ENCODE data around the gene WDR86. TPM values are rescaled to one million over a fixed set of nuclear protein-coding genes. Genes with fewer than 3 reads are reported as not detected.

WDR86 gene
- total and polyA plus RNA-seq, 2 of the 8 experiments (the other 6 are each of a cell fraction or from before 2014, with no cell fraction given): 12.7 to 15.8 TPM

GRCh38 chr7:151453326-151453791 is 43.5 kb upstream of the WDR86 start (continued):
- TF ChIP-seq, protein P1, sequence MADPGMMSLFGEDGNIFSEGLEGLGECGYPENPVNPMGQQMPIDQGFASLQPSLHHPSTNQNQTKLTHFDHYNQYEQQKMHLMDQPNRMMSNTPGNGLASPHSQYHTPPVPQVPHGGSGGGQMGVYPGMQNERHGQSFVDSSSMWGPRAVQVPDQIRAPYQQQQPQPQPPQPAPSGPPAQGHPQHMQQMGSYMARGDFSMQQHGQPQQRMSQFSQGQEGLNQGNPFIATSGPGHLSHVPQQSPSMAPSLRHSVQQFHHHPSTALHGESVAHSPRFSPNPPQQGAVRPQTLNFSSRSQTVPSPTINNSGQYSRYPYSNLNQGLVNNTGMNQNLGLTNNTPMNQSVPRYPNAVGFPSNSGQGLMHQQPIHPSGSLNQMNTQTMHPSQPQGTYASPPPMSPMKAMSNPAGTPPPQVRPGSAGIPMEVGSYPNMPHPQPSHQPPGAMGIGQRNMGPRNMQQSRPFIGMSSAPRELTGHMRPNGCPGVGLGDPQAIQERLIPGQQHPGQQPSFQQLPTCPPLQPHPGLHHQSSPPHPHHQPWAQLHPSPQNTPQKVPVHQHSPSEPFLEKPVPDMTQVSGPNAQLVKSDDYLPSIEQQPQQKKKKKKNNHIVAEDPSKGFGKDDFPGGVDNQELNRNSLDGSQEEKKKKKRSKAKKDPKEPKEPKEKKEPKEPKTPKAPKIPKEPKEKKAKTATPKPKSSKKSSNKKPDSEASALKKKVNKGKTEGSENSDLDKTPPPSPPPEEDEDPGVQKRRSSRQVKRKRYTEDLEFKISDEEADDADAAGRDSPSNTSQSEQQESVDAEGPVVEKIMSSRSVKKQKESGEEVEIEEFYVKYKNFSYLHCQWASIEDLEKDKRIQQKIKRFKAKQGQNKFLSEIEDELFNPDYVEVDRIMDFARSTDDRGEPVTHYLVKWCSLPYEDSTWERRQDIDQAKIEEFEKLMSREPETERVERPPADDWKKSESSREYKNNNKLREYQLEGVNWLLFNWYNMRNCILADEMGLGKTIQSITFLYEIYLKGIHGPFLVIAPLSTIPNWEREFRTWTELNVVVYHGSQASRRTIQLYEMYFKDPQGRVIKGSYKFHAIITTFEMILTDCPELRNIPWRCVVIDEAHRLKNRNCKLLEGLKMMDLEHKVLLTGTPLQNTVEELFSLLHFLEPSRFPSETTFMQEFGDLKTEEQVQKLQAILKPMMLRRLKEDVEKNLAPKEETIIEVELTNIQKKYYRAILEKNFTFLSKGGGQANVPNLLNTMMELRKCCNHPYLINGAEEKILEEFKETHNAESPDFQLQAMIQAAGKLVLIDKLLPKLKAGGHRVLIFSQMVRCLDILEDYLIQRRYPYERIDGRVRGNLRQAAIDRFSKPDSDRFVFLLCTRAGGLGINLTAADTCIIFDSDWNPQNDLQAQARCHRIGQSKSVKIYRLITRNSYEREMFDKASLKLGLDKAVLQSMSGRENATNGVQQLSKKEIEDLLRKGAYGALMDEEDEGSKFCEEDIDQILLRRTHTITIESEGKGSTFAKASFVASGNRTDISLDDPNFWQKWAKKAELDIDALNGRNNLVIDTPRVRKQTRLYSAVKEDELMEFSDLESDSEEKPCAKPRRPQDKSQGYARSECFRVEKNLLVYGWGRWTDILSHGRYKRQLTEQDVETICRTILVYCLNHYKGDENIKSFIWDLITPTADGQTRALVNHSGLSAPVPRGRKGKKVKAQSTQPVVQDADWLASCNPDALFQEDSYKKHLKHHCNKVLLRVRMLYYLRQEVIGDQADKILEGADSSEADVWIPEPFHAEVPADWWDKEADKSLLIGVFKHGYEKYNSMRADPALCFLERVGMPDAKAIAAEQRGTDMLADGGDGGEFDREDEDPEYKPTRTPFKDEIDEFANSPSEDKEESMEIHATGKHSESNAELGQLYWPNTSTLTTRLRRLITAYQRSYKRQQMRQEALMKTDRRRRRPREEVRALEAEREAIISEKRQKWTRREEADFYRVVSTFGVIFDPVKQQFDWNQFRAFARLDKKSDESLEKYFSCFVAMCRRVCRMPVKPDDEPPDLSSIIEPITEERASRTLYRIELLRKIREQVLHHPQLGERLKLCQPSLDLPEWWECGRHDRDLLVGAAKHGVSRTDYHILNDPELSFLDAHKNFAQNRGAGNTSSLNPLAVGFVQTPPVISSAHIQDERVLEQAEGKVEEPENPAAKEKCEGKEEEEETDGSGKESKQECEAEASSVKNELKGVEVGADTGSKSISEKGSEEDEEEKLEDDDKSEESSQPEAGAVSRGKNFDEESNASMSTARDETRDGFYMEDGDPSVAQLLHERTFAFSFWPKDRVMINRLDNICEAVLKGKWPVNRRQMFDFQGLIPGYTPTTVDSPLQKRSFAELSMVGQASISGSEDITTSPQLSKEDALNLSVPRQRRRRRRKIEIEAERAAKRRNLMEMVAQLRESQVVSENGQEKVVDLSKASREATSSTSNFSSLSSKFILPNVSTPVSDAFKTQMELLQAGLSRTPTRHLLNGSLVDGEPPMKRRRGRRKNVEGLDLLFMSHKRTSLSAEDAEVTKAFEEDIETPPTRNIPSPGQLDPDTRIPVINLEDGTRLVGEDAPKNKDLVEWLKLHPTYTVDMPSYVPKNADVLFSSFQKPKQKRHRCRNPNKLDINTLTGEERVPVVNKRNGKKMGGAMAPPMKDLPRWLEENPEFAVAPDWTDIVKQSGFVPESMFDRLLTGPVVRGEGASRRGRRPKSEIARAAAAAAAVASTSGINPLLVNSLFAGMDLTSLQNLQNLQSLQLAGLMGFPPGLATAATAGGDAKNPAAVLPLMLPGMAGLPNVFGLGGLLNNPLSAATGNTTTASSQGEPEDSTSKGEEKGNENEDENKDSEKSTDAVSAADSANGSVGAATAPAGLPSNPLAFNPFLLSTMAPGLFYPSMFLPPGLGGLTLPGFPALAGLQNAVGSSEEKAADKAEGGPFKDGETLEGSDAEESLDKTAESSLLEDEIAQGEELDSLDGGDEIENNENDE (IDR thresholded peaks at IDR 0.05; ENCODE audit: insufficient replicate concordance, low read length): no peak
